GM18508 (cell line): Measurements from ENCODE around the gene CXCL13.
"Not testable (repeated sequence)": the region's sequence is repeated elsewhere in the genome, so short reads cannot be mapped to it uniquely, and the experiment has no call there.

Source experiments
- ATAC-seq: cut with Tn5 transposase; IDR thresholded peaks from one replicate; pipeline ENCODE4 v1.9.1; 2021; ENCODE audit warnings: moderate number of reproducible peaks; ENCODE audit not compliant: insufficient read depth, unreplicated experiment

The CXCL13 gene, protein sequence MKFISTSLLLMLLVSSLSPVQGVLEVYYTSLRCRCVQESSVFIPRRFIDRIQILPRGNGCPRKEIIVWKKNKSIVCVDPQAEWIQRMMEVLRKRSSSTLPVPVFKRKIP

DNA sequence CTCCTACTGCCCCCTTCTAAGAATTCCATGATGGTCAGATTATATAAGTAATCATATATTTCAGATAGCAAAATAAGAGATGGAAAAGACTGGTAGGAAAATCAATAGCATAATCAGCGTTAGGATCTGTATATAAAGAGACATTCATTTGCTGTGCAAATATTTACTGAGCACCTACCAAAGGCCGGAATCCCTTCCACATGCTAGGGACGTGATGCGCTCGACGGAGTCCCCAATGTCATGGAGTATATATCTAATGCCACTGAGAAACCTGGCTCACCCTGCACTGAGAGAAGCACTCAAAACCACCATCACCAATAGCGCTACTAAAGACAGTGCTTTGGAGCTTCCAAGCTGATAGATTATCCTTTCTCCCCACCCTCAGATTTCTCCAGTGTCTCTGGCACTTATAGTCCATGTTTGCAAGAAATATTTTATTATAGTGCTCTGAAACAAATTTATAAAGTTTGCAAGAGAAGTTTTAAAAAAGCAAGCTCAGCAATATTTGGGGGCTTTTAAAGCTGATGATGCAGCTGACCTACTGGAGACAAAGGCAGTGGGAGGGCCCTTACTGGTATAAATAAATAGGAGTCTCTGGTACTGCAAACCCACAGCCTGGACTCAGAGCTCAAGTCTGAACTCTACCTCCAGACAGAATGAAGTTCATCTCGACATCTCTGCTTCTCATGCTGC lies at the start of gene CXCL13:
Gene CXCL13, plus strand, starts transcription at position 611 of the 693 bp plus-strand sequence. Its CDS starts 46 bp downstream, at position 657.
- no peak for ATAC-seq

DNA sequence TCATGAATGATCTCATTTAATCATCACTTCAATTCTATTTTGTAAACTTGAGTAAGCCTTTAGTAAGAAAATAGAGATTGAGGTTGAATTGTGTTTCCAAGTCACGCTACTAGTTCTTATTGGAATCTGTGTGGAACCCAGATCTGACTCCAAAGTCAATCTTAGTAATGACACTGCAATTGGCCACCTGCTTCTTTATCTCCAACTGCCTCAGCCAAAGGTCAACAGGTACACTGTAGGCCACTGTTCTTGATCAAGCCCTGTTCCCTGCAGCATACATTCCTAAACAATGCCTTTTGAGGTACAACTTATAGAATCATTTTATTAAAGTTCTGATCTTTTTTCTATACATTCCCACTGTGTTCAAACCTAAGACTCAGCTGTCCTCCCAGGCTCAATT lies 45.5 kb upstream of the CXCL13 start:
- no peak for ATAC-seq

DNA sequence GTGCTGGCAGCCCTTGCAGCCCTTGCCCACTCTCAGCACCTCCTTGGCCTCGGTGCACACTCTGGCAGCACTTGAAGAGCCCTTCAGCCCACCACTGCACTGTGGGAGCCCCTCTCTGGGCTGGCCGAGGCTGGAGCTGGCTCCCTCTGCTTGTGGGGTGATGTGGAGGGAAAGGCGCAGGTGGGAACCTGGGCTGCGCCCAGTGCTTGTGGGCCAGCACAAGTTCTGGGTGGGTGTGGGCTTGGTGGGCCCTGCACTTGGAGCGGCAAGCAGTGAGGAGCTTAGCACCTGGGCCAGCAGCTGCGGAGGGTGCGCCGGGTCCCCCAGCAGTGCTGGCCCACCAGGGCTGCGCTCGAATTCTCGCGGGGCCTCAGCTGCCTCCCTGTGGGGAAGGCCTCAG lies 43.9 kb upstream of the CXCL13 start:
- not testable (repeated sequence) for ATAC-seq

DNA sequence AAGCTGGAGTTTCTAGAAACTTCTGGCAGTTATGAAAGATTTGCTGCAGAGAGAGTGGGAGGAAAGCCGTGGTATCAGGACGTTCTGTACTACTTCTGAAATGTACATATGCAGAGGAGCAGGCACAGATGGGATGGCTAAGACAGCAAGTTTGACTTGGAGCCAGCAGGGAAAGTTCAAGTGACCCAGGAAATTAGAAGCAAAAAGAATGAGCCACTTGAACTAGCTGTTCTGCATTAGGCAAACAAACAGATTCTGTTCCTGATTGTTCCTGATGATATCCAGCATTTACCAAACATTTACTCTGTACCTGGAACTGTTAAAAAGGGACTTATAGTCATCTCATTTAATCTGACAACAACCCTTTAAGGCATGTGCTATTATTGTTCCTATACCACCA lies 41.4 kb upstream of the CXCL13 start:
- ATAC-seq = no peak

DNA sequence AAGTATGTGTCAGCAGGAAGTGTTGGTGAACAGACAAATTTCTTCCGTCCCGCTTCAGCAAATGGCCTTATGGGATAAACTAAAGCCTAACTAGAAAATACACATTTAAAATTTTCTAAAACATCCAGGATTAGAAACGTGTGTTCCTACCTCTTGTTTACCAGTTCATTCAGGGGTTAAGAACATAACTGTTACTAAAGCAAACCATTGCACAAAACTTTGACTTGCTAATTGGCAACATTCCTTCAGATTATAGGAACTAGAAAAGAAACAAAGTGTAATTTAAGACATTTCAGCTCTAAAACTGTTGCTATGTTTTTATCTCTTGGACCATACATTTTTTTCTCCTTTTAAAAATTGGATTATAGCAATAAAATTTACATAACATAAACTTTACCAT lies 39.5 kb upstream of the CXCL13 start:
- no peak for ATAC-seq

DNA sequence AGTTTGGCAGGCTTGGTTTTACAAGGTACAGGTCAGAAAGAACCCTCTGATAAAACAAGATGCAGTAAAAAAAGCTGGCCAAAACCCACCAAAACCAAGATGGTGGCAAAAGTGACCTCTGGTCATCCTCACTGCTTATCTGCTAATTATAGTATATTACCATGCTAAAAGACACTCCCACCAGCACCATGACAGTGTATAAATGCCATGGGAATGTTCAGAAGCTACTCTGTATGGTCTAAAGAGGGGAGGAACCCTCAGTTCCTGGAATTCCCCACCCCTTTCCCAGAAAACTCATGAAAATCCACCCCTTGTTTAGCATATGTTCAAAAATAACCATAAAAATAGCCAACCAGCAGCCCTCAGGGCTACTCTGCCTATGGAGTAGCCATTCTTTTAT lies 38.1 kb upstream of the CXCL13 start:
- no peak for ATAC-seq

DNA sequence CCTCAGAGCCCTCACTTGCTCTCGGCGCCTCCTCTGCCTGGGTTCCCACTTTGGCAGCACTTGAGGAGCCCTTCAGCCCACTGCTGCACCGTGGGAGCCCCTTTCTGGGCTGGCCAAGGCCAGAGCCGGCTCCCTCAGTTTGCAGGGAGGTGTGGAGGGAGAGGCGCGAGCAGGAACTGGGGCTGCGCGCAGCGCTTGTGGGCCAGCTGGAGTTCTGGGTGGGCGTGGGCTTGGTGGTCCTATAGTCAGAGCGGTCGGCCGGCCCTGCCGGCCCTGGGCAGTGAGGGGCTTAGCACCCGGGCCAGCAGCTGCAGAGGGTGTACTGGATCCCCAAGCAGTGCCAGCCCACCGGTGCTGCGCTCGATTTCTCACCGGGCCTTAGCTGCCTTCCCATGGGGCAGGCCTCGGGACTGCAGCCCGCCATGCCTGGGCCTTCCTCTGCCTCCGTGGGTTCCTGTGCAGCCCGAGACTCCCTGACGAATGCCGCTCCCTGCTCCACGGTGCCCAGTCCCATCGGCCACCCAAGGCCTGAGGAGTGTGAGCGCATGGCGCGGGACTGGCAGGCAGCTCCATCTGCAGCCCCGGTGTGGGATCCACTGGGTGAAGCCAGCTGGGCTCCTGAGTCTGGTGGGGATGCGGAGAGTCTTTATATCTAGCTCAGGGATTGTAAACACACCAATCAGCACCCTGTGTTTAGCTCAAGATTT lies 35.0 kb upstream of the CXCL13 start:
- ATAC-seq = not testable (repeated sequence)

DNA sequence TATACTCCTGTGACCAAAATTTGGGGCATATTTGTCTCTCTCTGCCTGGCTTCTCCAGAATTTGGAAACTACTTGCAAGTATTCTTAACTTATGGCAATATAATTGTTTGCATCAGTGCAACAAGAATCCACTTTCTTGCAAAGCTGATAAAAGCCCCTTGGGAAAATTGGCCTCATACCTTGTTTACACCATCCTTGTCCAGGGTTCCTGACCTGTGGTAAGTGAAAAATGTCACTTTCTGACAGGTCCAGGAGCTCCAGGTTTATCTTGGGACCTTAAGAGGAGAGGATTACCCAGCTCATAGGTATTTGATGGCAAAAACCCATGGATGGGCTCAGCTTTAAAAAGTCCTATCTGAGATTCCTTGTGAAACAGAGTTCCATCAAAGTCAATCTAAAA lies 29.3 kb upstream of the CXCL13 start:
- no peak for ATAC-seq

DNA sequence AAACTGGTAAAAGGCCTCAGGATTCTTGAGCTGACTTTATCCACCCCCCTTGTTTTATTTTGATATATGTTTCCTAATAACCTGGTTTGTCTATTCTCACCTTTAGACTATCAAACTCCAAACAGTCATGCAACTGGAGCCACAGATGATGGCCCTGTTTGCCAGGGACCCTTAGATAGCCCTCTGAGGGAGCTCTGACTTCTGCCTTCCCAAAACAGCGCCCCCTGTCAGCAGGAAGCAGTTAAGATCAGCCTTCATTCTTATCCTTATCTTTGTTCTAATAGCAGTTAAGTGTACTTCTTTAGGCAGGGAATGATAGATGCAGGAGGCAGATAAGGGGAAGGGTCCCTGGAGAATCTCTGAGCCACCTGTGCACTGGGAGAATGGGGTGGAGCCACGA lies 27.5 kb upstream of the CXCL13 start:
- no peak for ATAC-seq

DNA sequence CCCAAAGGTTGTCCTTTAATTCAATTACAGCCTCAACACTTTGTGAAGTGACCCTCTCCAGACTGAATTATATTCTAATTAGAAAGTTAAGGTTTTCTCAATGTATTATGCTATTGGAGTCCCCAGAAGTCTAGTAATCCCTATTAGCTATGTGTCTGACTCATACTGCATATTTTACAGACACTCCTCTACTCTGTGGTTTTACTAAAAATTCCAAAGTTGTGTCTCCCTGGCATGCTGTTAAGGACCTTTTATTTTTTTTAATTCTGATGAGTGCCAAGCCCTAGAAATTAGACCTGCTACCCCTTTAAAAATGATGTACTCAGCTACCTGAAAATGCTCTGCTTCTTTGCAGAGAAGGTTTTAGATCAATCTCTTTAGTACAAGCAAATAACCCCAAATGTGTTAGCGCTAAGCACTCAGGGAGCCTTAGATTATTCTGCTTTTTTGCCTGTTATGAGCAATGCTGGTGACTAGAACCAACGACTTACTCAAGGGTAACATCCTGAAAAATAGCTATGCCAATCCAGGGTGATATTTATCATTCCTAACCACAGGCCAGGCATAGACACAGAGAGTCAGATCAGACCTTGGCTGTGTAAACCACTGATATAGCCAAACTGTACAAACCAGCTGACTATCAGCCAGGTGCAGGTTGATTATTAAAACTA lies 26.1 kb upstream of the CXCL13 start:
- ATAC-seq = no peak

DNA sequence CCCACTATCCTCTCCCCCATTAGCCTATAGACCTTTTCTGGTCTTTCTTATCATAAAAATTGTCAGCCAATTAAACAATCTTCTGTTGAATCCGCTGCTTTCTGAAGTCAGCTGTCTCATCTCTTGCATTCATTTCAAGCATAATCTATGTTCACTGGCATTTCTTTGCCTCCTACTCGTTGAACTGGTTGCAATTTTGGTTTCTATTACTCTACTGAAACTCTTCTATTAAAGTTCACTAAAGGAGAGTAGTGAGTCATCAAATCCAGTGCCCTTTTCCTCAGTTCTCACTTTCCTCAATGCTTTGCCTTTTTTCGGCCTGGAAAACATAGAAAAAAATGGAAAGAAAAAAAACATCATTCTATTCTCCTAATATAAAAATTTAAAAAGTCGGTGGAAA lies 23.9 kb upstream of the CXCL13 start:
- peak; percentile 68 for ATAC-seq

DNA sequence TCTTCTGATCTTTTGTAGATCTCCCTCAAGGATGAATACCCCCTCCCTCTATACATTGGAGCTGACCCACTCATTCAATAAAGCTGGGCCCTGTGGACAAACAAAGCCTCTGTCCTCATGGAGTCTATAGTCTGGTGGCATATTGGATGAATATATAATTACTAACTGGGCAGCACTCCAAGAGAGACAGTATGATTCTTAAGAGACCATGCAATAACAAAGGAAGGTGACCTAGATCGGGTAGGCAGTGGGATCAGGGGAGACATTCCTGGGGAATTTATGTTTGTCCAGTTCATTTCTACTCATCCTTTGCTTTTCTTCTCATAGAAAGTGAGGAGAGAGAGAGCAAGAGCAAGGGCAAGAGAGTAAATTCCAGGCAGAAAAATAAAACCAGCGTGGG lies 23.5 kb upstream of the CXCL13 start:
- no peak for ATAC-seq

DNA sequence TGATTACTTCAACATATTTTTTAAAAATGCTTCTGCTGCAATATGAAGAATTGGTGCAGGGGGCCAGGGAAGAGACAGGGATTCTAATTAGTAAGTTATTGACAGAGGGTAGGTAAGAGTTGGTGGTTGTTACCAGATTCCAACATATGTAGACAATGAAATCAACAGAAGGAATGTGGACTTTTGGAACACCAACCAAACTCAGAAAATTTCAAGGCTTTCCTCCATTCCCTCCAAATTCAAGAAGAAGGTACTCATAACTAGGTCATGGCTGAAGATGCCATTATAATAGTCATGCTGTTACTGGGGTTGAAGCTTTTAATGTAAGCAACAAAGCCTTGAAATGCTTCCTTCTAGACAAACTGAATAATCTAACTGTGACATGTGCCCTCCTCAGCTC lies 22.9 kb upstream of the CXCL13 start:
- no peak for ATAC-seq

DNA sequence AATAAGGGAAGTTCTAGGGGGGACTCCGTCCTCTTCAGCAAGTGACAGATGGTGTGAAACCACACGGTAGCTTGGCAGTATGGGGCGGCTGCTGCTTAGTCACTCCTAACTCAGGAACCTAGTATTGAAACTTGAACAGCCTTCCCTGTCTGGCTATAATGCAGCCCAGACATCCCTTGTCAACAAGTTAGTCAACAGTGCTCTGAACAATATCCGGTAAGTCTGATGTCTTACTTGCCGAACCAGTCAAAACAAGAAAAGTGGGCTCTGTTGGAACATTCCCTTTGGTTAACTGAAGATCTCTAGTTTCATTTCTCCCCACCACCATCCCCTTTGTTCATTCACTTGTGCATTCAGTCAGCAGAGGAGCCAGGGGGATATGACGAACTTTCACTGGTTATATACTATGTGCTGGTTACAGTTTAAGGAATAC lies 18.7 kb upstream of the CXCL13 start:
- peak; percentile 98 for ATAC-seq

DNA sequence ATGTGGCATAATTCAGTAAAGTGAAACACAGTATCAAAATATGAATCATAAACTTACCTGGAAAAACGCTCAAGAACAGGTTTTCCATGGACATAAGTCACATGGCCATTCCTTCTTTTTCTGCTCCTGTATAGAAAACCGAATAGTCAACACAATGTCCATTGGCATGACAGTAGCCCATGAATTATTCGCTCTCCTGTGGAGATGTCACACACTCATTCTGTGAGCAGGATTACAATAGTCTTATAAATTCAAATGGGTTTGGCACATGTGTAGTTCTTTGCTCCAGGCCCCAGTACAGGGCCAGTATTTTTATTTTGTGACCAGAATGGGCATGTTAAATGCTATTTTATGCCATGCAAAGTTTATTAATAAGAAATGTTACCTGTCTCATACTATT lies 15.1 kb upstream of the CXCL13 start:
- no peak for ATAC-seq

DNA sequence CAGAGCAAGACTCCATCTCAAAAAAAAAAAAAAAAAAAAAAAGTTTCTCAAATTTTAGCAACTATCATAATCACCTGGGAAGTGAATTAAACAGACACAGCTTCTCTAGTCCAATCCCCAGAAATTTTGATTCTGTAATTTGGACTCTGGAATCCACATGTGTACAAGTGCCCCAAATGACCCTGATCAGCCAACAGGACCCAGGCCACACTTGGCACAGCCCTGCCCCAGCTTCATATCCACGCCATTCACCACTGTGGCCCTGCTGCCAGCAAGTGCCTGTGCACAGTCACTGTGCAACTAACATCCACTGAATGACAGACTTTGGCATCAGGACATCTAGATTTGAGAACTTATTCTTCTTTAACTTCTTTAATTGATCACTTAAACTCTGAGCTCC lies 14.1 kb upstream of the CXCL13 start:
- ATAC-seq = no peak

DNA sequence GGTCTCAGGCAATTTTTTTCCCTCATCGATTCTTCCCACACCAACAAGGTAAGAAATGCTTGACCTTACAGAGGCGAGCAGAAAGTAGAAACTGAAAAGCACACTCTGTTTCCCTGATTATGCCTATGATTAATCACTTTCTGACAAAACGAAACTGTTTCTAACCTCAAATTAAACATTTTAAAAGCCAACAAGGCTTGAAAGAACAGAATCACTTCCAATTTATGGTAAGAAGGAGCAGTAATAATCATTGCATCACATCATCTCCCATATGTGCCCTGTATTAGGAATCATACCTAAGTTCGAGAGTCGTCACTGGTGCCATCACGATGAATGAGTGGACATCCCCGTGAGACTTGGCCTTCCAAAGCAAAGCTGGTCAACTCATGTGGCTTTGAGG lies 12.5 kb upstream of the CXCL13 start:
- ATAC-seq = no peak

DNA sequence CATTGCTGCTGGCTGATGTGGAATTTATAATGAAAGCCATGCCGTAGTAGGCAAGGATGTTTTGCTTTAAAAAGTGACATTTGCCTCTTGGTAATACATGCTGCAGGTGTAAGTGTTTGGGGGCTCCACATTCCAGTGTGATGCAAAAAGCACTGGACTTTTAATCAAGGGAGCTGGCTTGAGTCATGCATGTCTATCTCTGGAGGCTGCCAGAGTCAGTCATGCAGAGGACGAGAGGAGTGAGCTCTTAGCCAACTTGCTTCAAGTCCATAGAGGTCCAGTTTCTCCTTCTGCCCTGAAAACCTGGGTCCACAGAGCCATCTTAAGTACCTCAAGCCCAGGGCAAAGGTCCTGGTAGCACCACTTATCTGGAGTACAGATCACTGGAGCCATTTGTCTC lies 11.6 kb upstream of the CXCL13 start:
- no peak for ATAC-seq

DNA sequence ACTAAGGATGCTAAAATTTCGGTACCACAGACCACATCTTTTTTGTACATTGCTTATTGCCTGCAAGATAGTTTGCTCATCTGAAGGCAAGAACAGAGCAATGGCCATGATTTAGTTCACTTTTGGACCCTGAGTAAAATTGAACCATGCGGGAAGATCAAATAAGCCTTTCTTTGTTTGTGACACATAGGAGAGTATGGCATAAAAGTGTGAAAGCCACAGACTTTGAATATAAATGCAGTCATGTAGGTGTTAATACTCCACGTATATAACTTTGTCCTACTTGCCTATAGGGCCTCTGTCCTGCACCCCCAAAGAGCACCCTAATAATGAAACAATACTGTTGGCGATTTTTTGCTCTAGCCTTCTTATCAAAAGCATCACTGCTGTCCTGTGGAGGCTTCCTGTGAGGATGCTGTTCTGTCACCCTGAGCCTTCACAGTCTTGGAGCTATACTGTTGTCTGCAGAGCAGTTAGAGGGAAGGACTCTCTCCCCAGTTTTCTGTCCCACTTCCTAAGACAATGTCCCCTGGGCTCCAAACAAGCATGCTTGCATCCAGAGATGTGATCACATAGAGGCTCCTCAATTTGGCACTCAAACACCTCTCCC lies 10.2 kb upstream of the CXCL13 start:
- ATAC-seq = no peak

DNA sequence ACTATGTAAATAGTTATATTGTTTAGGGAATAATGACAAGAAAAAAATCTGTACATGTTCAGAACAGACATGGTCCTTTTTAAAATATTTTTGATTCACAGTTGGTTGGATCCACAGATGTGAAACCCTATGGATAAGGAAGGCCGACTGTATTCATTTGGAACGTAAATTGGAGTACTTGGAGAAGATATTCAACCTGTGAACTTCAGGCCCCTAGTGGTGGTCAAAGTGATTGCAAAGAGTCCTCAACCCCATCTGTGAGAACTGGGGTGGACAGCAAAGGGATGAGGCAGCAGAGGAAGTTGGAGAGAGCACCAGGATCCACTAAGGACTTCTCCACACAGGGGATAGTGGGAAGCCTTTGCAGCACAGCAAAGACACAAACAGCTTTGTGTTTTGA lies 6.2 kb upstream of the CXCL13 start:
- no peak for ATAC-seq
